NCI-H1694 treated with DMSO at 0.1 percent for 48 hours (cell line): ENCODE data around the gene AP5M1.
A peak's percentile ranks its signal among the peaks of the same experiment; 100 is the strongest.
"Not testable (repeated sequence)": the region's sequence is repeated elsewhere in the genome, so short reads cannot be mapped to it uniquely, and the experiment has no call there.

Source experiments
- DNase-seq: peaks from one replicate; lab custom pipeline; 2025; lab: John Stamatoyannopoulos, UW

Gene AP5M1

GRCh38 chr14:57291692-57292647 is 23.2 kb downstream of the AP5M1 start:
- DNase-seq, result no peak

GRCh38 chr14:57293866-57294837 is 25.4 kb downstream of the AP5M1 start:
- DNase-seq, result no peak

DNA sequence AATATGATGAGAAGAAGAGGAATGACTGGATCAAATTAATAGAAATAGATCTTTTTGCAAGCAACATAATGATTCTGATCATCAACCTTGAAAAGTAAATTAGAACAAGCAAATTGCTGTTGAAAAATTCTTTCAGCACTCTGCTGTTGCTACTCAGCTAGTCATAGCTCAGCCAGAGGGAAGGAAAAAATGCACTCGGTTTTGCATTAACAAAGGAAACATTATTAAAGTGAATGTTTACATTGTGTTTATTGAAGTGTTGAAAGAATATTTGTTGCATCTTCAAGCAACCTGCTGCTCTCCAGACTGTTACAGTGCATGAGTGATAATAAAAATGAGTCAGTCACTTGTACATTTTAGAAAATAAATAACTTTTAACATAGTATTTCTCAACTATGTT is 26.5 kb downstream of the AP5M1 start:
- no peak for DNase-seq

DNA sequence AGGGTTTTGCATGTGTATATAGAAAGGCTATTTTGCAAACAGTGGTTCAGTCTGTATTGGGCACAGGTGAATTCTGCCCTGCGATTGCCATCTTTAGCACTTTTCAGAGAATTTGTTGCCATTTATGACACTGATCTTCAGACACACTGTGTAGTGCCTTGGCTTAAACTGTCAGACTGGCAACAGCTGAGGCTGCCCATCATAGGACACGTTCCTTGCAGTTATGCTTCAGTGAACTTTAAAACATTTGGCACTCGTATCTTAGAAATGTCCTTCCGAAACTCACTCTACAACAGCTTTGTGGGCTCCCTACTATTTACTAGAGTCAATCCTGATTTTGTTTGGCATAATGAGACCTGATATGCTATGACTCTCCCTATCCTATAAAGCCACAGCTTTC is 29.1 kb downstream of the AP5M1 start:
- no peak for DNase-seq

DNA sequence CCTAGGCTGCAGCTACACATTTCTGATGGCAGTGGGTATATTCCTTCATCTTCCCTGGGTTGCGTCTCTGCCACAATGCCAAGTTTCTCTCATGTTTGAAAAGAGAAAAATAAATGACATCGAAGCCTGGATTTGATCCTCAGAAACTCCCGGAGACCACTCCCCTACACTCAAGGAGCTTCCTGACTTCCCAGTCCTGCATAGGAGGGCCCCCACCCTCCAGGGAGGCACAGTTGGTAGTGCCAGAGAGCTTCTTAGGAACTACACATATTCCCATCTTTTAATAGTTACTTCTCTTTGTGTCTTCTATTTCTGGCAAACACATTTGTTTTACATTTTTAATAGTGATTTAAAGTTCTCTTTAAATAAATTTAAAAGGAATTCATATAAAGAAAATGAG is 30.7 kb downstream of the AP5M1 start:
- DNase-seq, result no peak

DNA sequence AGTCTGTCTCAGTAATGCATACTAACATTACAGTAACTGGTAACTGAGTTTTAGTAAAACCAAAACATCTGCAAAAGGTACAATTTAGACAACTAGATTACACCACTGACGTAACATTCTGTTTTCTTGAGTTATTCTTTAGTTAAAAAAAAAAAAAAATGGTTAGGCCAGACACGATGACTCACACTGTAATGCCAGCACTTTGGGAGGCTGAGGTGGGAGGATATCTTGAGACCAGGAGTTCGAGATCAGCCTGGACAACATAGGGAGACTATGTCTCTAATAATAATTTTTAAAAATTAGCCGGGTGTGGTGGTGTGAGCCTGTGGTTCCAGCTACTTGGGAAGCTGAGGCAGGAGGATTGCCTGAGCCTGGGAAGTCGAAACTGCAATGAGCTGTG is 34.1 kb downstream of the AP5M1 start:
- no peak for DNase-seq

DNA sequence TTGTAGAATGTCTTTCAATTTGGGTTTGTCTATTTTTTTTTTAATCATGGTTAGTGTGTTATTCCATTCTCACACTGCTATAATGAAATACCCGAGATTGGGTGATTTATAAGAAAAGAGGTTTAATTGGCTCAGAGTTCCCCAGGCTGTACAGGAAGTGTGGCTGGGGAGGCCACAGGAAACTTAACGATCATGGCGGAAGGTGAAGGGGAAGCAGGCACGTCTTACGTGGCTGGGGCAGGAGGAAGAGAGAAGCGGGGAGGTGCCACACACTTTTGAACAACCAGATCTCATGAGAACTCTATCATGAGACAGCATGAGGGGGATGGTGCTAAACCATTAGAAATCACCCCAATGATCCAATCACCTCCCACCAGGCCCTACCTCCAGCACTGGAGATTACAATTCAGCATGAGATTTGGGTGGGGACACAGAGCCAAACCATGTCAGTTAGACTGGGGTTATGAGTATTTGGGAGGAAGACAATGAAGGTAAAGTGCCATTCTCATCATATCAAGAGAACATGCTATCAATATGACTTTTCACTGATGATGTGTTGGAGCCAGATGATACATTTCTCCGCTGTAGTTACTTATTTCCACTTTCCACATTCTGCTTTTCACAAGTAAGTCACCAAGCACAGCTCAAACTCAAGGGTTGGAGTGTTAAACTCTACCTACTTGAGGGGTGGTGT is 45.8 kb downstream of the AP5M1 start:
- DNase-seq, result no peak

DNA sequence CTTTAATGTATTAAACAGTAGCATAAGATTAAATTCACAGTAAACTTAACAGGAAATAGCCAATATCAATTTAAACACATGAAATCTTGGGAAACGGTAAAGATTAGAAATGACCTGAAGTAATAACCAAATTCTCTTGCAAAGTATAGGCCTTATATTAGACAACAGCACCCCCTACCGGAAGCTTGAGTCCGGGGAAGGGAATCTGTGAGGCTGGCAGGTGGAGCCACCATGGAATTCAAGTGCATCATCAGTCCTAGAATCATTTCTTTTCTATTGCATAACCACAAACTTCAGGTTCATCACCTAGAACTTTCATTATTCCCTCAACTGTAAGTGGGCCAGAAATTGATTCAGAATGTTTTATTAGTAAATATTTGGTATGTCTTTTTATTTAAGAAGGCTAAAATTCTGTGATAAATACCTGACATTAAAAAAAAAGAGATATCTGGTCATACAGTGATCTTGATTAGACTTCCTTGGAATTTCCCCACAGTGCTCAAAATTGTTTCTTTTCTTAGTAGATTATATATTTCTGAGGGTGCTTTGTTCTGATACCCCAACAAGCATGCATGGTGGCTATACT is 48.6 kb downstream of the AP5M1 start:
- peak; percentile 82 for DNase-seq

DNA sequence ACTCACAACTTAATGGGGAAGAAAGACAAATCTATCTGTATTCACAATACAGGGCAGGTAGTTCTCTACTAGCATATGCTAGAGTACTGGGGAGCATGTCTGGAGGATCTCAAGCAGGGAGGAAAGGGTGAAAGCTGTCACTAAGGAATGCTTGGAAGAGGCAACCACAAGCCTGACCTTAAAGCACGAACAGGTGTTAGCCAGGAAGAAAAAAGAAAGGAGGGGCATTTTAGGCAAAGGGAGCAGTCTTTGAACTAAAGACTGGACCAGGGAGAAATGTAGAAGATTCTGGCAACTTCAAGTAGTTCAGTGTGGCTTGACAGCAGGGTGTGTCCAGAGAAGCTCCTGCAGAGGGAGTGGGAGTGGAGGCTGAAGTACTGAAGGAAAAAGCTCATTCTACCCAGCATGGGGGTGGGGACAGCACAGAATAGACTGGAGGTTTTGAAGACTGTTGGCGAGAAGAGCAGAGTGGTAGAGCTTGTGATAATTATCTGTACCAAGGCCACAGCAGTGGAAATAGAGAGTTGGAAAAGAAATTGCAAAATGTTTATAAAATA is 50.9 kb downstream of the AP5M1 start:
- DNase-seq, result no peak

DNA sequence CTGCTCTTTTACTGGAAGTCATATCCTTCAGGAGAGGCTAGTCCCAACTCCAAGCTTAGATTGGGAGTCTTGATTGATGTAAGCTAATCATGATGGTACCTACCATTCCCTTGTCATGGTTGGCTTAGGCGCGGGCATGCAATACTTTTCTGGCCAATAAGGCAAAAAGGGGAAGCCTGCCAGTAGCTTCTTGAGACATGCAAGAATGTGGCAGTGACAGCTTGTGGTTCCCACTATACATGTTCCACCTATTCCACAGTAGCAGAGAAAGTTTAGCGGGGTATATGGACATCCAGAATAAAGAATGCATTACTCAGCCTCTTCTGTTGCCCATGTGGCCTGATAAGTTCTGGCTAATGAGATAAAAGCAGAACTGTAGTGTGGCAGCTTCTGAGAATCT is 55.0 kb downstream of the AP5M1 start:
- no peak for DNase-seq

DNA sequence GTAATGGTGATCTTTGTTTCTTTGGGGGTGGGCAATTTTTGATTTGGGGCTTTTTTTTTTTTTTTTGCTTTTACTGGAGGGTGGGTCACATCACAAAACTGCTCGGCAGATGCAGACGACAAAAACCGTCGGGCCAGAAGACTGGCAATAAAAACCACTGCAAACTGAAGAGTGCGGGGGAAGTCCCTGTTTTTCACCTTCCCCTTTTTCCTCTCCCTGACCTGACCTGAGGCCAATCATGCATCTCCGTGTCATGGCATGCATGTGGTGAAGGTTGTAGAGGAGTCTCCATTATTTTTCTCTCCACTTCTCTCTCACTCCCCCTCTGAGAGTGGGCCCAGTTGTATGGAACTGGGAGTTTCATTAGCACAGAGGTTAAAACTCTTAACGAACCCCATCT is 57.5 kb downstream of the AP5M1 start:
- DNase-seq, result no peak

- DNase-seq, result no peak
Measured at GRCh38 chr14:57329833-57330232, 61.1 kb downstream of the AP5M1 start.

GRCh38 chr14:57332475-57332874 is 63.7 kb downstream of the AP5M1 start:
- not testable (repeated sequence) for DNase-seq

- not testable (repeated sequence) for DNase-seq
Measured at GRCh38 chr14:57333726-57334125, 65.0 kb downstream of the AP5M1 start.

DNA sequence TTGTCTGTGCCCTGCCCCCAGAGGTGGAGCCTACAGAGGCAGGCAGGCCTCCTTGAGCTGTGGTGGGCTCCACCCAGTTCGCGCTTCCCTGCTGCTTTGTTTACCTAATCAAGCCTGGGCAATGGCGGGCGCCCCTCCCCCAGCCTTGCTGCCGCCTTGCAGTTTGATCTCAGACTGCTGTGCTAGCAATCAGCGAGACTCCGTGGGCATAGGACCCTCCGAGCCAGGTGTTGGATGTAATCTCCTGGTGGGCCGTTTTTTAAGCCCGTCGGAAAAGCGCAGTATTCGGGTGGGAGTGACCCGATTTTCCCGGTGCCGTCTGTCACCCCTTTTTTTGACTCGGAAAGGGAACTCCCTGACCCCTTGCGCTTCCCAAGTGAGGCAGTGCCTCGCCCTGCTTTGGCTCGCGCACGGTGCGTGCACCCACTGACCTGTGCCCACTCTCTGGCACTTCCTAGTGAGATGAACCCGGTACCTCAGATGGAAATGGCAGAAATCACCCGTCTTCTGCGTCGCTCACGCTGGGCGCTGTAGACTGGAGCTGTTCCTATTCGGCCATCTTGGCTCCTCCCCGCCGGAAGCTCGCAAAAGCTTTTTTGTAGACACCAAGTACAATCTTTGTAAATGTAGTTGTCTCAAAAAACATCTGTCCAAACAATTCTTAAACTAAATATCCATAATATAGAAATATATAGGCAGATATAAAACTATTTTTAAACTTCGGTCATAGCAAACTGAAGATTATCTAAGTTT is 75.0 kb downstream of the AP5M1 start:
- not testable (repeated sequence) for DNase-seq

GRCh38 chr14:57345106-57345505 is 76.3 kb downstream of the AP5M1 start:
- no peak for DNase-seq

DNA sequence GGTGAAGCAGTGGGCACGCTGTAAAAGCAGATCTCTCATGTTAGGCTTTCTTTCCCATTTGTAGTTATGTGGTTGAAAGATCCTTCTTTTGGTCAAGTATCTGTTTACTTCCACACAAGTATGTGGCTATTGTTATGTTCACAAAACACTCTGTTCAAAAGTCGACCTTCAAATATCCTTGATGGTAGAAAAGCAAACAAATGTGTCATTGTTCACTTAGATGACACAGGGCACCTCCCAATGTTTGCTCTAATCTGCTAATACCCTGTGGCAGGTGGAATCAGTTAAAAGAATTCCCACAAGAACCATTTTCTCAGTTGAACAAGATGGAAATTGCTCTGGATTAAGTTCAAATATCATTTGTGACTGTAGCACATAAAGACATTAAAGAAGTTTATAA is 78.0 kb downstream of the AP5M1 start:
- DNase-seq, result no peak
